IMR-90 (cell line): ENCODE measurements around the gene LIN7B. TPM values are rescaled to one million over a fixed set of nuclear protein-coding genes. Genes with fewer than 3 reads are reported as not detected.

Experiments used
- ATAC-seq: fragments of 200-7000 bp; cut with Tn5 transposase; 2 replicates; pipeline ENCODE4 v1.9.1; 2020; ENCODE audit warnings: low read depth, mild to moderate bottlenecking, moderate library complexity
- BruUV-seq: library from RNA; stranded (reverse); fragments of 400-500 nt; replicated peaks from 2 replicates; lab custom pipeline; 2021; lab: Mats Ljungman, UMichigan
- CTCF ChIA-PET: fragments of 300-600 bp; formaldehyde crosslinking; extraction: SDS; loops from one replicate; lab custom pipeline; 2021; ENCODE audit warnings: antibody characterized with exemption; lab: Yijun Ruan, JAX
- POLR2A ChIA-PET: fragments of 300-600 bp; sonication (Branson Sonifier 250); formaldehyde crosslinking; loops from one replicate; lab custom pipeline; 2022; ENCODE audit warnings: antibody characterized with exemption; ENCODE audit not compliant: unreplicated experiment; lab: Charles Lee
- DNase-seq: peaks from one replicate; pipeline ENCODE4 v3.0.0; 2013
- H2AFZ ChIP-seq: replicated peaks from 2 replicates; pipeline ENCODE3; 2013; ENCODE audit warnings: low read length, mild to moderate bottlenecking; ENCODE audit not compliant: poor library complexity
- H2AK5ac ChIP-seq: 2 replicates; pipeline ENCODE4 v1.6.1; 2013; ENCODE audit warnings: low read depth, low read length, inconsistent platforms
- H2AK9ac ChIP-seq: replicated peaks from 2 replicates; pipeline ENCODE3; 2013; ENCODE audit warnings: mild to moderate bottlenecking, low read depth, low read length, moderate library complexity; ENCODE audit not compliant: poor library complexity
- H2BK120ac ChIP-seq: 2 replicates; pipeline ENCODE4 v1.6.1; 2013; ENCODE audit warnings: low read depth, low read length, inconsistent platforms
- H2BK15ac ChIP-seq: 3 replicates; pipeline ENCODE4 v1.6.1; 2013; ENCODE audit warnings: low read depth, low read length, inconsistent platforms
- H2BK20ac ChIP-seq: 2 replicates; pipeline ENCODE4 v1.6.1; 2013; ENCODE audit warnings: low read depth, mild to moderate bottlenecking, inconsistent platforms, low read length, moderate library complexity
- H2BK5ac ChIP-seq: 2 replicates; pipeline ENCODE4 v1.6.1; 2013; ENCODE audit warnings: mild to moderate bottlenecking, low read depth, low read length, inconsistent platforms; ENCODE audit not compliant: poor library complexity, severe bottlenecking
- H3K14ac ChIP-seq: replicated peaks from 2 replicates; pipeline ENCODE4 v1.6.1; 2013; ENCODE audit warnings: low read depth, low read length, inconsistent platforms
- H3K18ac ChIP-seq: 2 replicates; pipeline ENCODE4 v1.6.1; 2013; ENCODE audit warnings: low read depth, low read length, control low read depth
- H3K23ac ChIP-seq: 2 replicates; pipeline ENCODE4 v1.6.1; 2013; ENCODE audit warnings: low read depth, low read length, inconsistent platforms
- H3K27ac ChIP-seq: 2 replicates; pipeline ENCODE4 v1.5.1; 2013; ENCODE audit warnings: mild to moderate bottlenecking, control low read depth, low read length; ENCODE audit not compliant: insufficient read depth
- H3K27me3 ChIP-seq: 2 replicates; pipeline ENCODE4 v1.6.1; 2013; ENCODE audit warnings: low read length; ENCODE audit not compliant: control insufficient read depth, insufficient read depth
- H3K36me3 ChIP-seq: 2 replicates; pipeline ENCODE4 v1.6.1; 2013; ENCODE audit warnings: low read length, mixed read lengths; ENCODE audit not compliant: control insufficient read depth, insufficient read depth
- H3K4ac ChIP-seq: 2 replicates; pipeline ENCODE4 v1.6.1; 2013; ENCODE audit warnings: low read depth, low read length, inconsistent platforms
- H3K4me1 ChIP-seq: 2 replicates; pipeline ENCODE4 v1.6.1; 2013; ENCODE audit warnings: low read length, mixed read lengths; ENCODE audit not compliant: control insufficient read depth, insufficient read depth
- H3K4me2 ChIP-seq: 2 replicates; pipeline ENCODE4 v1.6.1; 2013; ENCODE audit warnings: low read depth, mild to moderate bottlenecking, control low read depth, low read length, moderate library complexity
- H3K4me3 ChIP-seq: 2 replicates; pipeline ENCODE4 v1.5.1; 2013; ENCODE audit warnings: low read depth, mild to moderate bottlenecking, control low read depth, low read length, moderate library complexity; ENCODE audit not compliant: insufficient read depth
- H3K56ac ChIP-seq: 2 replicates; pipeline ENCODE4 v1.6.1; 2013; ENCODE audit warnings: low read length, inconsistent platforms; ENCODE audit not compliant: insufficient read depth; ENCODE audit errors: extremely low read depth
- H3K79me1 ChIP-seq, 2 experiments: 2 replicates each; pipeline ENCODE4 v1.6.1; 2013; ENCODE audit warnings: low read length in 2 of 2, inconsistent platforms in 1 of 2, low read depth in 1 of 2
- H3K9ac ChIP-seq: 2 replicates; pipeline ENCODE4 v1.6.1; 2013; ENCODE audit warnings: low read depth, low read length, control low read depth
- H3K9me1 ChIP-seq: 2 replicates; pipeline ENCODE4 v1.6.1; 2013; ENCODE audit warnings: low read length, inconsistent platforms; ENCODE audit not compliant: insufficient read depth
- H3K9me3 ChIP-seq: 2 replicates; pipeline ENCODE4 v1.6.1; 2013; ENCODE audit warnings: low read length; ENCODE audit not compliant: control insufficient read depth, insufficient read depth
- H4K20me1 ChIP-seq: 2 replicates; pipeline ENCODE4 v1.6.1; 2013; ENCODE audit warnings: low read length, inconsistent platforms; ENCODE audit not compliant: insufficient read depth
- H4K5ac ChIP-seq: 2 replicates; pipeline ENCODE4 v1.6.1; 2013; ENCODE audit warnings: mild to moderate bottlenecking, low read depth, low read length, control low read depth
- H4K8ac ChIP-seq, 2 experiments: 2 replicates each; pipeline ENCODE4 v1.6.1; 2013; ENCODE audit warnings: low read depth in 2 of 2, low read length in 2 of 2, control low read depth in 1 of 2, inconsistent platforms in 1 of 2
- H4K91ac ChIP-seq: 2 replicates; pipeline ENCODE4 v1.6.1; 2013; ENCODE audit warnings: low read depth, low read length, inconsistent platforms; ENCODE audit not compliant: insufficient read depth
- BHLHE40 ChIP-seq: fragments of 150-350 bp; IDR thresholded peaks from 2 replicates; pipeline ENCODE4 v1.6.1; 2016; ENCODE audit warnings: mild to moderate bottlenecking, low read depth, low read length
- CTCF ChIP-seq: conservative IDR thresholded peaks from 2 replicates; pipeline ENCODE4 v1.5.1; 2012; ENCODE audit warnings: mild to moderate bottlenecking, low read depth, low read length, improper control_type of control experiment
- ELK1 ChIP-seq: fragments of 150-350 bp; IDR thresholded peaks from 2 replicates; pipeline ENCODE4 v1.6.1; 2016; ENCODE audit warnings: low read depth, mild to moderate bottlenecking, low read length, moderate library complexity, borderline replicate concordance
- MAZ ChIP-seq: IDR thresholded peaks from 2 replicates; pipeline ENCODE4 v1.6.1; 2012; ENCODE audit warnings: low read depth, mild to moderate bottlenecking, low read length, improper control_type of control experiment, moderate library complexity, borderline replicate concordance
- POLR2A ChIP-seq: IDR thresholded peaks from 2 replicates; pipeline ENCODE4 v1.6.1; 2012; ENCODE audit warnings: mild to moderate bottlenecking, low read depth, low read length
- RAD21 ChIP-seq: IDR thresholded peaks from 2 replicates; pipeline ENCODE4 v1.6.1; 2012; ENCODE audit warnings: low read length, improper control_type of control experiment
- WGBS, 2 experiments: methylation state at CpG; one replicate each; pipeline versions ENCODE4 v1.1.5 to v1.1.7; 2013; ENCODE audit warnings: missing lambda C conversion rate in 2 of 2; ENCODE audit not compliant: insufficient read length in 1 of 2; ENCODE audit errors: extremely low coverage in 2 of 2; 5-methylcytosine and 5-hydroxymethylcytosine counted together
- dilution Hi-C: fragments of 300-500 bp; cut with HindIII; formaldehyde crosslinking; loops from one replicate; pipeline ENCODE4 v1.14.3; 2018; ENCODE audit warnings: low sequenced_read_pairs; ENCODE audit not compliant: unreplicated experiment
- in situ Hi-C: fragments of 300-500 bp; cut with MboI; formaldehyde crosslinking; loops from 3 replicates; pipeline ENCODE4 v1.14.3; 2019; ENCODE audit warnings: low sequenced_read_pairs, inconsistent platforms, mixed read lengths
- intact Hi-C: fragments of 100-400 bp; cut with micrococcal nuclease; formaldehyde crosslinking; loops from 2 replicates; pipeline ENCODE4 v1.10.0; 2022
- polyA plus RNA-seq, 3 experiments: library from polyadenylated mRNA; depleted of rRNA; stranded (reverse); fragments of >200 nt; gene quantifications; 2 replicates each; pipeline ENCODE4 v1.2.3, GENCODE V29; 2012; ENCODE audit warnings: low replicate concordance in 1 of 3
- total RNA-seq: library from RNA; depleted of rRNA; stranded (reverse); fragments of >200 nt; gene quantifications from 2 replicates; pipeline ENCODE4 v1.2.3, GENCODE V29; 2012

LIN7B gene
- total and polyA plus RNA-seq, 2 of the 4 experiments (the other 2 are of a cell fraction): 3.8 to 8.0 TPM

GRCh38 chr19:49142866-49143335, 28.7 kb downstream of the LIN7B start:
- CTCF ChIA-PET: interaction anchor here (0.7 to 1.2 kb wide), 2 partner anchors 45 to 151 kb away, joined by 5 read pairs; no protein-coding TSS in a partner anchor
- Histone ChIP-seq H3K79me1 (no peaks in the 10 kb centered on the region), H2BK120ac (peak overlapping the region; percentile 25; the same call in 1 of the 2 replicates), H2AK5ac (no peak overlapping the region; the same call in 1 of the 2 replicates), H3K23ac (peak overlapping the region; percentile 80; the same call in 1 of the 2 replicates), H3K4me3 (peak overlapping the region; percentile 85), H2BK20ac (no peak overlapping the region), H2BK15ac (no peak overlapping the region), H2AK9ac (no peak overlapping the region), H4K20me1 (no peaks in the 10 kb centered on the region), H3K36me3 (no peaks in the 10 kb centered on the region), H3K9me1 (no peaks in the 10 kb centered on the region), H3K9me3 (no peaks in the 10 kb centered on the region), H2AFZ (peak overlapping the region; percentile 98), H3K14ac (peak overlapping the region; percentile 90), H3K56ac (no peak overlapping the region), H3K27ac (peak overlapping the region; percentile 44; the same call in 1 of the 2 replicates), H4K91ac (no peak overlapping the region), H3K4me1 (peaks cover 7% of the 10 kb centered on the region), H4K8ac (peak overlapping the region; percentile 85 to 92), H3K27me3 (no peaks in the 10 kb centered on the region), H3K18ac (no peak overlapping the region), H3K4ac (peak overlapping the region; percentile 78), H3K9ac (peak overlapping the region; percentile 76), H3K4me2 (peak overlapping the region; percentile 95), H2BK5ac (peak overlapping the region; percentile 20), H4K5ac (peak overlapping the region; percentile 84)
- no TSS peak for BruUV-seq
- in situ Hi-C loops: no loop called here
- ATAC-seq: peak; percentile 98
- 3% methylated on average over 16 of the region's 21 CpGs; no CpG with 5 or more reads in 1 of the 2 experiments for WGBS, 2 experiments
- intact Hi-C loops: no loop called here
- TF ChIP-seq MAZ: peak; percentile 89; the same call in 1 of the 2 replicates
- no peak for TF ChIP-seq RAD21
- TF ChIP-seq CTCF: no peak
- no peak for TF ChIP-seq POLR2A
- no peak for TF ChIP-seq ELK1
- TF ChIP-seq BHLHE40: no peak
- dilution Hi-C loops: no loop called here
- POLR2A ChIA-PET: interaction anchor here (0.6 kb wide), 1 partner anchor 45 kb away, joined by 3 read pairs; no protein-coding TSS in a partner anchor
- DNase-seq: peak; percentile 89
